ENCODE measurements around the gene GDA.
"Not testable (repeated sequence)": the region's sequence is repeated elsewhere in the genome, so short reads cannot be mapped to it uniquely, and the experiment has no call there.

The GDA gene

GRCh38 chr9:72205513-72205912 lies 56.3 kb downstream of the GDA start:
- DNase-seq, result no peak

- no peak for DNase-seq
Observed at GRCh38 chr9:72207278-72207677, 58.0 kb downstream of the GDA start.

- peak in 1 of 51 donors; percentile 29 for DNase-seq
Observed at GRCh38 chr9:72210522-72210921, 61.3 kb downstream of the GDA start.

- no peak for DNase-seq
Observed at GRCh38 chr9:72211047-72211446, 61.8 kb downstream of the GDA start.

- no peak for DNase-seq
Observed at GRCh38 chr9:72213906-72214305, 64.7 kb downstream of the GDA start.

GRCh38 chr9:72217306-72217842 lies 68.1 kb downstream of the GDA start:
- DNase-seq, result no peak

- no peak for DNase-seq
Observed at GRCh38 chr9:72220589-72220988, 71.3 kb downstream of the GDA start.

- DNase-seq, result no peak
Observed at GRCh38 chr9:72226146-72226812, 77.0 kb downstream of the GDA start.

GRCh38 chr9:72228282-72228681 lies 79.0 kb downstream of the GDA start:
- DNase-seq, result no peak

GRCh38 chr9:72232778-72233177 lies 83.5 kb downstream of the GDA start:
- no peak for DNase-seq

GRCh38 chr9:72247549-72247948 lies 98.3 kb downstream of the GDA start:
- DNase-seq, result no peak

- DNase-seq, result no peak
Observed at GRCh38 chr9:72251589-72251988, 102.3 kb downstream of the GDA start.

- DNase-seq, result peak in 2 of 51 donors; percentile 3 to 7
Observed at GRCh38 chr9:72254901-72255545, 105.8 kb downstream of the GDA start.

- no peak for DNase-seq
Observed at GRCh38 chr9:72255569-72255968, 106.3 kb downstream of the GDA start.

- DNase-seq, result no peak
Observed at GRCh38 chr9:72256931-72257330, 107.7 kb downstream of the GDA start.

GRCh38 chr9:72257814-72258213 lies 108.6 kb downstream of the GDA start:
- DNase-seq, result no peak

GRCh38 chr9:72262063-72262462 lies 112.8 kb downstream of the GDA start:
- no peak for DNase-seq

GRCh38 chr9:72263572-72263971 lies 114.3 kb downstream of the GDA start:
- no peak for DNase-seq

GRCh38 chr9:72268961-72269360 lies 119.7 kb downstream of the GDA start:
- DNase-seq, result no peak

- not testable (repeated sequence) for DNase-seq
Observed at GRCh38 chr9:72270359-72270758, 121.1 kb downstream of the GDA start.

GRCh38 chr9:72271613-72272478 lies 122.6 kb downstream of the GDA start:
- peak in 25 of 51 donors; percentile 0 to 51 (median 11) for DNase-seq

GRCh38 chr9:72274441-72274840 lies 125.2 kb downstream of the GDA start:
- no peak for DNase-seq
